ENCODE results near the gene NLE1.
"Not testable (repeated sequence)": the region's sequence is repeated elsewhere in the genome, so short reads cannot be mapped to it uniquely, and the experiment has no call there.

Gene NLE1

GRCh38 chr17:35161281-35161761, 19.2 kb upstream of the NLE1 start:
- no peak for DNase-seq

DNA sequence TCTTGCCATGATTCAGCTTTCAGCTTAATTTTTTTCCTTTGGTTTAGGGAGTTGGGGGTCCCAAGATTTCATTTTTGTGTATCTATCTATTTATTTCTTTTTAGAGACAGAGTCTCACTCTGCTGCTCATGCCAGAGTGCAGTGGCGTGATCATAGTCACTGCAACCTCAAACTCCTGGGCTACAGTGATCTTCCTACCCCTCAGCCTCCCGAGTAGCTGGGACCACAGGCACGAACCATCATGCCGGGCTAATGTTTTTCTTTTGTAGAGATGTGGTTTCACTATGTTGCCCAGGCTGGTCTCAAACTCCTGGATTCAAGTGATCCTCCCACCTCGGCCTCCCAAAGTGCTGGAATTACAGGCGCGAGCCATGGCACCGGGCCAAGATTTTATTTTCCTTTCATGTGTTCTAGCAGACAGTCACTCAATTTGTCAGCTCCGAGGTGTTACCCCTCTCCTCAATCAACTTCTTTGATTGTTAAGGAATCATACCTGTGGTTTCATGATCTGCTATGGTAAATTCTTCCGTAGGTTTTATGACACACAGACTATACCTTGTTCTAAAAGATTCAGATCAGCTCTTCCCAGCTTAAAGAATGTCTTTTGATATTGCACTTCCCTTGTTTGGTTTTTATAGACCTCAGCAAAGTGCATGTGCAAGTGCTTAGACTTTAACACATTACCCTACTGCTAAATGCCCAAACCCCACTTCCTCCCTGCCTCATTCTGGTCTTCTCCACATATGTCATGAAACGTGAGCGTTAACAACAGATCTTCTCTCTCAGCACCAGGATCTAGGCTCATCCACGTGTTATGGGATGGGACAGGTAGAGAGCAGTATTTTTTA, 18.5 kb upstream of the NLE1 start:
- no peak for DNase-seq

DNA sequence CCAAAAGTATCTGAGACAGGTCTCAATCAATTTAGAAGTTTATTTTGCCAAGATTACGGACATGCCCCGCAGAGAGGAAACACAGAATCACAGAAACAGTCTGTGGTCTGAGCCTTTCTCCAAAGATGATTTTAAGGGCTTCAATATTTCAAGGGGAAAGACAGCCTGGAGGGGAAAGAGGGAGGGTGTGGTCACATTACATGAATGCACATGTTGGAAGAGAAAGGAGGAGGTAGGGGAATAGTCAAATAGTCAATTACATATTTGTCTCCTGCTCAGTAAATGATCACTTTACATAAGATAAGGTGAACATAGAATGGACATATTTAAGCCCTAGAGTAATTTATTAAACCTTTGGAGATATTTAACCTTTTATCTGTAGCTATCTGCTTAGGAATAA, 17.8 kb upstream of the NLE1 start:
- no peak for DNase-seq

GRCh38 chr17:35155246-35155645, 13.1 kb upstream of the NLE1 start:
- DNase-seq, result no peak

- no peak for DNase-seq
These were observed 12.4 kb upstream of the NLE1 start for GRCh38 chr17:35154196-35155165.

GRCh38 chr17:35152421-35153140, 10.5 kb upstream of the NLE1 start:
- DNase-seq, result no peak

DNA sequence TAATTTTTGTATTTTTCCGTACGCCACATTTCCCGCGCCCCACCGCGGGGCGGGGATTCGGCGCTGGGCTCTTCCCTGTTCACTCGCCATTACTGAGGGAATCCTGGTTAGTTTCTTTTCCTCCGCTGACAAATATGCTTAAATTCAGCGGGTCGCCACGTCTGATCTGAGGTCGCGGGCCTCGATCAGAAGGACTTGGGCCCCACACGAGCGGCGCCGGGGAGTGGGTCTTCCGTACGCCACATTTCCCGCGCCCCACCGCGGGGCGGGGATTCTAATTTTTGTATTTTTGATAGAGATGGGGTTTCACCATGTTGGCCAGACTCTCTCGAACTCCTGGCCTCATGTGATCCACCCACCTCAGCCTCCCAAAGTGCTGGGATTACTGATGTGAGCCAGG, 9.0 kb upstream of the NLE1 start:
- not testable (repeated sequence) for DNase-seq

DNA sequence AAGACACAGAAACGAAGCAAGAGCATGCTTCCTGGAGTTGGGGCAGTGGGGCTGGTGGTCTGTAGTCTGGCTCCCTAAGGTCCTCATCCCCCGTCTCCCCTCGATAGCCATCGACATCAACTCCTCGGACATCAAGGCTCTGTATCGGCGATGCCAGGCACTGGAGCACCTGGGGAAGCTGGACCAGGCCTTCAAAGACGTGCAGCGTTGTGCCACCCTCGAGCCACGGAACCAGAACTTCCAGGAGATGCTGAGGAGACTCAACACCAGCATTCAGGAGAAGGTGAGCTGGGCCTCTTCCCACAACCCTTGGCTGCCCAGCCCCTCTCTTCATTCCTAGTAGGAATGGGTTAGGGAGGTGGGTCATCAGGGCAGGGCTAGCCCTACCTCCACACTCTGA, 7.8 kb upstream of the NLE1 start:
- no peak for DNase-seq

GRCh38 chr17:35148144-35148543, 6.0 kb upstream of the NLE1 start:
- DNase-seq, result no peak

GRCh38 chr17:35147375-35147905, 5.3 kb upstream of the NLE1 start, which contains the start of gene UNC45B:
Gene UNC45B (plus strand): TSS chr17:35147817. CDS start chr17:35148264, 447 bp downstream.
- no peak for DNase-seq

GRCh38 chr17:35146214-35146833, 4.2 kb upstream of the NLE1 start:
- no peak for DNase-seq

GRCh38 chr17:35144840-35145239, 2.7 kb upstream of the NLE1 start:
- DNase-seq, result no peak

DNA sequence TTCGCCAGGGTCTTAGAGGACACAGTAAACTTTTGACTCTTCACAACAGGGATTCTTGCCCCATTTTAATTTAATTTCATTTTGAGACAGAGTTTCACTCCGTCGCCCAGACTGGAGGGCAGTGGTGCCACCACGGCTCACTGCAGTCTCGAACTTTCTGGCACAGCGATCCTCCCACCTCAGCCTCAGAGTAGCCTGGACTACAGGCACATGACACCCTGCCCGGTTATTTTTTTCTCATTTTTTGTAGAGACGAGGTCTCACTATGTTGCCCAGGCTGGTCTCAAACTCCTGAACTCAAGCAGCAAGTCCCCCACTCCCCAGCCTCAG, 329 bp upstream of the NLE1 start:
- DNase-seq, result no peak

DNA sequence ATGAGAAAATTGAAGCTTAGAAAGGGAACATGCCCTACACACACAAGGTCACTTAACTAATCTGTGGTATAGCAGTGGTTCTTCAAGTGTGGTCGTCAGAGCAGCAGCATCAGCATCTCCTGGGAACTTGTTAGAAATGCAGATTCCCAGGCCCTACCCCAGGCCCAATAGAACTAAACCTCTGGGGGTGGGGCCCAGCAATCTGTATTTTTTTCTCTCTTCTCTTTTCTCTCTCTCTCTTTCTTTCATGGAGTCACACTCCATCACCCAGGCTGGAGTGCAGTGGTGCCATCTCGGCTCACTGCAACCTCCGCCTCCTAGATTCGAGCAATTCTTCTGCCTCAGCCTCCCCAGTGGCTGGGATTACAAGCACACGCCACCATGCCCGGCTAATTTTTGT, 3.9 kb downstream of the NLE1 start:
- DNase-seq, result no peak

DNA sequence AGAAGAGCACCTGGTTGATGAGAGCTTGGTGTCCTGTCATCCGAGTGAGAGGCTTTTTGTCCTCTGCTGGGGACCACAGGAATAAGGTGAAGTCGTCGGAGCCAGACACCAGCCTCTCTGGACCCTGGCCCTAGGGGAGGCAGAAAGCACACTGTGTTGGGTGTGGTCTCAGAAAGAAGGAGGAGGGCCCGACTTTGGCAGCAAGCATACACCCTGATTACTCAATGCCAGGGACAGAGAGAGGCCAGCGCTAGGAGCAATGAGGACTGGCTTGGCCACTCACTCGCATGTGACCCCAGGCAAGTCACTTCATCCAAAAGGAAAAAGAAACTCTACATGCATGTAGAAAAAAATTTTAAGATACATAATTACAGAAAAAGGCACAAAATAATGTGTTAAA, 6.8 kb downstream of the NLE1 start:
- no peak for DNase-seq

- DNase-seq, result no peak
These were observed 9.1 kb downstream of the NLE1 start for GRCh38 chr17:35132816-35133550.

- no peak for DNase-seq
These were observed 10.0 kb downstream of the NLE1 start for GRCh38 chr17:35132099-35132498.

GRCh38 chr17:35130392-35130791, 11.7 kb downstream of the NLE1 start:
- no peak for DNase-seq

- DNase-seq, result no peak
These were observed 12.1 kb downstream of the NLE1 start for GRCh38 chr17:35129973-35130351.

DNA sequence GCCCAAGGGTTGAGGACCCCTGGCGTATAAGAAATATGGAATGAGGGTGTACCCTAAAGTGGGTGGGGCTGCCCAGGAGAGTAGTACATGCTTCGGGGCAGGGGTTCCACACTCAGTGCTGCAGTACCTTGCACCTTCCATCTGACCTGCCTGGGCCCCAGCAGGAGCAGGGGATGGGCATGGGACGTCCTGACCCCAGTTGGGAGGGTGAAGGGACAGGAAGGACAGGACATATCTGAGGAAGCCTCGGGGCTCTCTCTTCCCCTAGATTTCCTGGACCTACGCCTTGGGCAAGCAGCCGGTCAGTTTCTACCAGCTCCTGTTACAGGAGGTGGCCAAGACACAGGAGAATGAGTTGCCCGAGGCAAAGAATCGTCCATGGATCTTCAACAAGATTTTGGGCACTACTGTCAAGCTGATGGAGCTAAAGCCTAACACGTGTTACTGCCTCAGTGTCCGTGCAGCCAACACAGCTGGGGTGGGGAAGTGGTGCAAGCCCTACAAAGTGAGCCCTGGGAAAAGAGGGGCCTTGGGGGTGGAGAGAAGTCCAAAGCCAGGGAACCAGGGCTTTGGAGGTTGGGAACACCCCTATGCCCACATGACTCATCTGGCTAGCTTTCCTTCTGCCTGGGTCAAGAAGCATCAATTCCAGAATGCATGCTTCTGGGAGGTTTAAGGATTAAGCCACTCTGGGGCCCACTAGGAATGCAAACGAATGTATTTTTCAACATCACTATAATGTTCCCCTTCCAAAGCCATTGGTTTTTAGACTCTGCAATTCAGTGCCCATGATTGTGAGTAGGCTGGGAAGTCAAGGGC, 12.7 kb downstream of the NLE1 start:
- DNase-seq, result no peak
